Sigmoid colon (tissue), 4 donors: ENCODE results near the gene STAT4.

ENCODE experiments used
- CTCF ChIP-seq, 4 experiments: fragments of 450-650 bp in 3 of 4; fragments of 200-600 bp in 1 of 4; IDR thresholded peaks; one replicate each; pipeline ENCODE4 v1.5.1; 2016 to 2019; ENCODE audit warnings: antibody characterized with exemption in 4 of 4, mild to moderate bottlenecking in 3 of 4, moderate library complexity in 2 of 4
- POLR2AphosphoS5 ChIP-seq, 4 donors: sonication (generic); formaldehyde crosslinking; IDR thresholded peaks; one replicate each; pipeline ENCODE4 v1.6.1; 2017; ENCODE audit warnings: antibody characterized with exemption in 4 of 4

- TF ChIP-seq CTCF (IDR thresholded peaks at IDR 0.05): no peak
- no peak for TF ChIP-seq POLR2AphosphoS5 (IDR thresholded peaks at IDR 0.05)
These were observed 132.7 kb downstream of the STAT4 start for GRCh38 chr2:191018048-191018447.
